22Rv1 (cell line): ENCODE results near the gene LTBP3.

Source experiments
- ZFX ChIP-seq: fragments of 450-650 bp; IDR thresholded peaks from 2 replicates; pipeline ENCODE4 v1.6.1; 2017; ENCODE audit warnings: antibody characterized with exemption, borderline replicate concordance
- TF ChIP-seq, protein P1 (sequence below): fragments of 450-650 bp; IDR thresholded peaks from 2 replicates; pipeline ENCODE4 v1.5.1; 2017; ENCODE audit warnings: mild to moderate bottlenecking

GRCh38 chr11:65537620-65538231, 20.4 kb downstream of the LTBP3 start:
- TF ChIP-seq, protein P1, sequence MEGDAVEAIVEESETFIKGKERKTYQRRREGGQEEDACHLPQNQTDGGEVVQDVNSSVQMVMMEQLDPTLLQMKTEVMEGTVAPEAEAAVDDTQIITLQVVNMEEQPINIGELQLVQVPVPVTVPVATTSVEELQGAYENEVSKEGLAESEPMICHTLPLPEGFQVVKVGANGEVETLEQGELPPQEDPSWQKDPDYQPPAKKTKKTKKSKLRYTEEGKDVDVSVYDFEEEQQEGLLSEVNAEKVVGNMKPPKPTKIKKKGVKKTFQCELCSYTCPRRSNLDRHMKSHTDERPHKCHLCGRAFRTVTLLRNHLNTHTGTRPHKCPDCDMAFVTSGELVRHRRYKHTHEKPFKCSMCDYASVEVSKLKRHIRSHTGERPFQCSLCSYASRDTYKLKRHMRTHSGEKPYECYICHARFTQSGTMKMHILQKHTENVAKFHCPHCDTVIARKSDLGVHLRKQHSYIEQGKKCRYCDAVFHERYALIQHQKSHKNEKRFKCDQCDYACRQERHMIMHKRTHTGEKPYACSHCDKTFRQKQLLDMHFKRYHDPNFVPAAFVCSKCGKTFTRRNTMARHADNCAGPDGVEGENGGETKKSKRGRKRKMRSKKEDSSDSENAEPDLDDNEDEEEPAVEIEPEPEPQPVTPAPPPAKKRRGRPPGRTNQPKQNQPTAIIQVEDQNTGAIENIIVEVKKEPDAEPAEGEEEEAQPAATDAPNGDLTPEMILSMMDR = no peak
- no peak for TF ChIP-seq ZFX
